PC-3 (cell line): Measurements from ENCODE around the gene RCE1. TPM values are rescaled to one million over a fixed set of nuclear protein-coding genes. Genes with fewer than 3 reads are reported as not detected.

Experiments
- ATAC-seq: fragments of 200-7000 bp; cut with Tn5 transposase; 2 replicates; pipeline ENCODE4 v1.9.1; 2020; ENCODE audit warnings: mild to moderate bottlenecking, moderate library complexity
- BruUV-seq: library from RNA; stranded (reverse); fragments of 400-500 nt; replicated peaks from 2 replicates; lab custom pipeline; 2021; lab: Mats Ljungman, UMichigan
- CTCF ChIA-PET: fragments of 300-600 bp; sonication (Branson Sonifier 250); formaldehyde crosslinking; loops from one replicate; lab custom pipeline; 2022; ENCODE audit warnings: antibody characterized with exemption; lab: Charles Lee
- POLR2A ChIA-PET: fragments of 300-600 bp; sonication (Branson Sonifier 250); formaldehyde crosslinking; loops from one replicate; lab custom pipeline; 2022; ENCODE audit warnings: antibody characterized with exemption; ENCODE audit not compliant: unreplicated experiment; lab: Charles Lee
- DNase-seq: peaks from one replicate; pipeline ENCODE4 v3.0.0-alpha.2; 2015
- H2AFZ ChIP-seq: fragments of 300-600 bp; sonication (generic); 2 replicates; pipeline ENCODE4 v1.6.0; 2016; ENCODE audit warnings: antibody characterized with exemption, low read length
- H3F3A ChIP-seq: fragments of 300-600 bp; sonication (generic); one replicate; pipeline ENCODE4 v1.6.0; 2017; ENCODE audit warnings: antibody characterized with exemption, low read length, control low read depth, mild to moderate bottlenecking; ENCODE audit not compliant: unreplicated experiment
- H3K27ac ChIP-seq: fragments of 300-600 bp; sonication (generic); 2 replicates; pipeline ENCODE4 v1.5.1; 2016; ENCODE audit warnings: mild to moderate bottlenecking, low read length
- H3K27me3 ChIP-seq: fragments of 300-600 bp; sonication (generic); 2 replicates; pipeline ENCODE4 v1.6.1; 2016; ENCODE audit warnings: low read length, mixed read lengths
- H3K36me3 ChIP-seq: fragments of 300-600 bp; sonication (generic); 2 replicates; pipeline ENCODE4 v1.6.1; 2016; ENCODE audit warnings: low read depth, mixed run types, low read length, mixed read lengths
- H3K4me1 ChIP-seq: fragments of 300-600 bp; sonication (generic); 2 replicates; pipeline ENCODE4 v1.5.1; 2016; ENCODE audit warnings: low read length; ENCODE audit not compliant: insufficient read depth
- H3K4me2 ChIP-seq: fragments of 300-600 bp; sonication (generic); 2 replicates; pipeline ENCODE4 v1.6.0; 2016; ENCODE audit warnings: low read length
- H3K4me3 ChIP-seq: fragments of 300-600 bp; sonication (generic); 2 replicates; pipeline ENCODE4 v1.5.1; 2016; ENCODE audit warnings: mild to moderate bottlenecking, low read length, mixed read lengths
- H3K79me2 ChIP-seq: fragments of 300-600 bp; sonication (generic); 2 replicates; pipeline ENCODE4 v1.6.1; 2017; ENCODE audit warnings: low read length, mixed read lengths
- H3K9ac ChIP-seq: fragments of 300-600 bp; sonication (generic); 2 replicates; pipeline ENCODE4 v1.6.0; 2016; ENCODE audit warnings: mild to moderate bottlenecking, low read length
- H3K9me2 ChIP-seq: fragments of 300-600 bp; sonication (generic); replicated peaks from 2 replicates; pipeline ENCODE4 v1.6.1; 2016; ENCODE audit warnings: mixed run types, low read length, mixed read lengths
- H3K9me3 ChIP-seq: fragments of 300-600 bp; sonication (generic); 2 replicates; pipeline ENCODE4 v1.6.1; 2016; ENCODE audit warnings: low read length, mixed read lengths
- H4K20me1 ChIP-seq: fragments of 300-600 bp; sonication (generic); 2 replicates; pipeline ENCODE4 v1.6.1; 2016; ENCODE audit warnings: low read length, mixed read lengths
- EZH2 ChIP-seq: fragments of 300-600 bp; sonication (generic); IDR thresholded peaks from one replicate; pipeline ENCODE4 v1.6.1; 2017; ENCODE audit warnings: antibody characterized with exemption, mild to moderate bottlenecking, low read length; ENCODE audit not compliant: unreplicated experiment
- EZH2phosphoT487 ChIP-seq: fragments of 300-600 bp; sonication (generic); IDR thresholded peaks from 2 replicates; pipeline ENCODE4 v1.6.1; 2018; ENCODE audit warnings: mild to moderate bottlenecking, antibody characterized with exemption, low read length, borderline replicate concordance
- intact Hi-C: fragments of 100-400 bp; cut with micrococcal nuclease; formaldehyde crosslinking; loops from 2 replicates; pipeline ENCODE4 v1.9.0; 2023
- total RNA-seq: library from RNA; depleted of rRNA; stranded (reverse); fragments of >200 nt; gene quantifications from 2 replicates; pipeline ENCODE4 v1.2.3, GENCODE V29; 2014
- TF ChIP-seq, protein P1 (sequence below): fragments of 300-600 bp; sonication (generic); conservative IDR thresholded peaks from 2 replicates; pipeline ENCODE4 v1.5.1; 2017; ENCODE audit warnings: antibody characterized with exemption, low read depth, mild to moderate bottlenecking, low read length

The RCE1 gene
- total RNA-seq, 1 experiment from 2014 or later, result 70.4 TPM

- H2AFZ ChIP-seq, result no peak overlapping the region
- ChIA-PET CTCF (no interaction called here), POLR2A (no interaction called here)
- no peak overlapping the region for H3K4me2 ChIP-seq
- H3K4me1 ChIP-seq, result peaks cover 35% of the 10 kb centered on the region
- H3K9me3 ChIP-seq, result no peaks in the 10 kb centered on the region
- intact Hi-C loops, result loop anchor here (10.0 kb wide), 1 partner anchor 169 kb away; the partner anchor contains the start of gene RHOD
- H3F3A ChIP-seq, result no peaks in the 10 kb centered on the region
- no peaks in the 10 kb centered on the region for H3K9me2 ChIP-seq
- no peak for DNase-seq
- no peak overlapping the region for H3K27ac ChIP-seq
- TF ChIP-seq EZH2 (no peak), EZH2phosphoT487 (no peak)
- TF ChIP-seq, protein P1, sequence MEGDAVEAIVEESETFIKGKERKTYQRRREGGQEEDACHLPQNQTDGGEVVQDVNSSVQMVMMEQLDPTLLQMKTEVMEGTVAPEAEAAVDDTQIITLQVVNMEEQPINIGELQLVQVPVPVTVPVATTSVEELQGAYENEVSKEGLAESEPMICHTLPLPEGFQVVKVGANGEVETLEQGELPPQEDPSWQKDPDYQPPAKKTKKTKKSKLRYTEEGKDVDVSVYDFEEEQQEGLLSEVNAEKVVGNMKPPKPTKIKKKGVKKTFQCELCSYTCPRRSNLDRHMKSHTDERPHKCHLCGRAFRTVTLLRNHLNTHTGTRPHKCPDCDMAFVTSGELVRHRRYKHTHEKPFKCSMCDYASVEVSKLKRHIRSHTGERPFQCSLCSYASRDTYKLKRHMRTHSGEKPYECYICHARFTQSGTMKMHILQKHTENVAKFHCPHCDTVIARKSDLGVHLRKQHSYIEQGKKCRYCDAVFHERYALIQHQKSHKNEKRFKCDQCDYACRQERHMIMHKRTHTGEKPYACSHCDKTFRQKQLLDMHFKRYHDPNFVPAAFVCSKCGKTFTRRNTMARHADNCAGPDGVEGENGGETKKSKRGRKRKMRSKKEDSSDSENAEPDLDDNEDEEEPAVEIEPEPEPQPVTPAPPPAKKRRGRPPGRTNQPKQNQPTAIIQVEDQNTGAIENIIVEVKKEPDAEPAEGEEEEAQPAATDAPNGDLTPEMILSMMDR, result no peak
- H3K4me3 ChIP-seq, result no peak overlapping the region
- BruUV-seq, result no TSS peak
- H3K27me3 ChIP-seq, result no peaks in the 10 kb centered on the region
- H4K20me1 ChIP-seq, result no peaks in the 10 kb centered on the region
- H3K79me2 ChIP-seq, result peaks cover 6% of the 10 kb centered on the region; the same call in 1 of the 2 replicates
- ATAC-seq, result no peak
- no peaks in the 10 kb centered on the region for H3K36me3 ChIP-seq
- no peak overlapping the region for H3K9ac ChIP-seq
Observed at GRCh38 chr11:66885469-66885868, 42.2 kb downstream of the RCE1 start.

GRCh38 chr11:66885950-66886440 lies 42.8 kb downstream of the RCE1 start:
- no TSS peak for BruUV-seq
- CTCF ChIA-PET, result no interaction called here
- Histone ChIP-seq H3K4me3 (no peak overlapping the region), H3K27me3 (no peaks in the 10 kb centered on the region), H3K27ac (no peak overlapping the region), H4K20me1 (no peaks in the 10 kb centered on the region), H3K4me1 (peaks cover 30% of the 10 kb centered on the region), H3K9me3 (no peaks in the 10 kb centered on the region), H2AFZ (no peak overlapping the region), H3K9ac (no peak overlapping the region), H3K36me3 (no peaks in the 10 kb centered on the region), H3F3A (no peaks in the 10 kb centered on the region), H3K4me2 (no peak overlapping the region), H3K9me2 (no peaks in the 10 kb centered on the region), H3K79me2 (peaks cover 6% of the 10 kb centered on the region; the same call in 1 of the 2 replicates)
- intact Hi-C loops, result loop anchor here (10.0 kb wide), 1 partner anchor 169 kb away; the partner anchor contains the start of gene RHOD
- POLR2A ChIA-PET, result no interaction called here
- TF ChIP-seq, protein P1, result no peak
- TF ChIP-seq EZH2 (no peak), EZH2phosphoT487 (no peak)
- ATAC-seq, result no peak
- no peak for DNase-seq

DNA sequence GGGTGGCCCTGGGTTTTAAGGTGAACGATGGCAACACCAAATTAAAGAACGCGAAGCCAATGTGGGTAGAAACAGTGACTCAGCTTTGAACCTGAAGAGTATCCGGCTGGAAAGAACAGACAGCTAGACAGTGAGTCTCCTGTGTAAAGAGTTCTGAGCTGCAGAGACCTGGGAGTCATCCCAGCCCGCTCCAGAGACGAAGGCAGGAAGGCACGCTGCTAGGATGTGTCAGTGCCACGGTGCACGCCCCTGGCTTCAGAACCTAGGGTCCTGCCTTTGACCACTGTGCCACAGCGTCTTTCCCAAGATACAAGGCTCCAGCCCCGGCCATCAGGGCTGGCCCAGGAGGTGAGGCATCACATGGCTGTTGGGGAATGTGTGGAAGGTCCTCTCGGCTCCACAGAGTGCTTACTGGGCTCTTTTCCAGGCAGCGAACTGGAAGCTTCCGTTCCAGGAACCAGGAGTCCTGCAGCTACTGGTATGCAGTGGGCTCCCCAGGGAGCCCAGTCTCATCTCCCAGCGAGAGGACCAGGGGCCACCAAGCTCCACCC lies 43.5 kb downstream of the RCE1 start:
- H3K4me3 ChIP-seq, result no peak overlapping the region
- DNase-seq (no peak), ATAC-seq (no peak)
- no peak for TF ChIP-seq EZH2phosphoT487
- TF ChIP-seq, protein P1, result no peak
- TF ChIP-seq EZH2, result no peak
- POLR2A ChIA-PET, result no interaction called here
- no peak overlapping the region for H3K27ac ChIP-seq
- 0 out of 2 replicates have a peak, but pooled peaks cover 3% of the 10 kb centered on the region for H3K79me2 ChIP-seq
- H3K9me3 ChIP-seq, result no peaks in the 10 kb centered on the region
- no peak overlapping the region for H2AFZ ChIP-seq
- CTCF ChIA-PET, result no interaction called here
- H3K4me1 ChIP-seq, result peaks cover 27% of the 10 kb centered on the region
- no peaks in the 10 kb centered on the region for H3K36me3 ChIP-seq
- no peaks in the 10 kb centered on the region for H3K9me2 ChIP-seq
- no TSS peak for BruUV-seq
- no peaks in the 10 kb centered on the region for H4K20me1 ChIP-seq
- no peak overlapping the region for H3K9ac ChIP-seq
- no peaks in the 10 kb centered on the region for H3F3A ChIP-seq
- H3K4me2 ChIP-seq, result no peak overlapping the region
- no peaks in the 10 kb centered on the region for H3K27me3 ChIP-seq
- intact Hi-C loops, result loop anchor here (10.0 kb wide), 1 partner anchor 168 kb away; the partner anchor contains the start of gene RHOD
